GM12891 (cell line): ENCODE results near the gene MOV10.

Source experiments
- POLR2A ChIP-seq: IDR thresholded peaks from 2 replicates; pipeline ENCODE4 v1.6.1; 2011; ENCODE audit warnings: low read depth, low read length, control low read depth
- POLR2AphosphoS5 ChIP-seq: IDR thresholded peaks from 2 replicates; pipeline ENCODE4 v1.6.1; 2011; ENCODE audit warnings: low read depth, low read length, control low read depth

- TF ChIP-seq POLR2A (no peak), POLR2AphosphoS5 (no peak)
These were observed 44.4 kb downstream of the MOV10 start for GRCh38 chr1:112718691-112719418.
